Cardiac muscle cell (in vitro differentiated cells and primary cell): ENCODE data around the gene FAM53C. TPM values are rescaled to one million over a fixed set of nuclear protein-coding genes. Genes with fewer than 3 reads are reported as not detected.

Experiments
- DNase-seq, 2 donors: peaks; one replicate each; pipeline versions ENCODE4 v3.0.0 to v3.0.0-alpha.2; 2010 to 2017; ENCODE audit warnings: low read depth in 1 of 2, low spot score in 1 of 2
- H3K27ac ChIP-seq: fragments of 200-600 bp; sonication (generic); 2 replicates; pipeline ENCODE4 v1.5.1; 2016
- H3K27me3 ChIP-seq: fragments of 200-600 bp; sonication (generic); 2 replicates; pipeline ENCODE4 v1.6.0; 2016; ENCODE audit warnings: control low read depth
- H3K36me3 ChIP-seq: fragments of 200-600 bp; sonication (generic); 2 replicates; pipeline ENCODE4 v1.5.1; 2016; ENCODE audit warnings: control low read depth
- H3K4me1 ChIP-seq: fragments of 200-600 bp; sonication (generic); 2 replicates; pipeline ENCODE4 v1.8.1; 2017; ENCODE audit warnings: low read depth, mild to moderate bottlenecking, mixed run types
- H3K4me3 ChIP-seq: fragments of 200-600 bp; sonication (generic); 2 replicates; pipeline ENCODE4 v1.5.1; 2016; ENCODE audit warnings: mild to moderate bottlenecking
- H3K9me3 ChIP-seq: fragments of 200-600 bp; sonication (generic); 2 replicates; pipeline ENCODE4 v1.5.1; 2017; ENCODE audit warnings: low read depth, mild to moderate bottlenecking, control low read depth
- CTCF ChIP-seq: IDR thresholded peaks from 2 replicates; pipeline ENCODE4 v1.5.1; 2012; ENCODE audit warnings: low read depth, mild to moderate bottlenecking, low read length
- polyA plus RNA-seq: library from polyadenylated mRNA; unstranded; fragments of >200 nt; fragmentation: Nextera tagmentation; extraction: Ambion mirVana; gene quantifications from 2 replicates; pipeline ENCODE4 v1.2.1, GENCODE V29; 2016
- total RNA-seq: library from RNA; depleted of rRNA; stranded (reverse); fragments of >200 nt; gene quantifications from 2 replicates; pipeline ENCODE4 v1.2.3, GENCODE V29; 2016

Gene FAM53C
- total RNA-seq, result 31.1 and 45.4 TPM in 2 replicates
- 43.6 and 52.8 TPM in 2 replicates for polyA plus RNA-seq

GRCh38 chr5:138337685-138338410 lies at the start of gene FAM53C:
Gene FAM53C, plus strand, starts transcription at chr5:138338266. Its CDS starts 3,070 bp downstream, at chr5:138341336.
- no peaks in the 10 kb centered on the region for H3K9me3 ChIP-seq
- peak; percentile 2 for TF ChIP-seq CTCF
- peak within 1 kb of the TSS; percentile 100 for H3K27ac ChIP-seq
- DNase-seq, result peak; percentile 96 to 97
- peak within 1 kb of the TSS; percentile 79 for H3K4me3 ChIP-seq
- no peaks in the 10 kb centered on the region for H3K27me3 ChIP-seq
- peaks cover 6% of the 10 kb centered on the region for H3K36me3 ChIP-seq
- peaks cover 20% of the 10 kb centered on the region for H3K4me1 ChIP-seq

- DNase-seq, result no peak
- Histone ChIP-seq H3K9me3 (no peaks in the 10 kb centered on the region), H3K4me3 (no peak overlapping the region), H3K36me3 (no peaks in the 10 kb centered on the region), H3K27ac (no peak overlapping the region), H3K4me1 (no peaks in the 10 kb centered on the region), H3K27me3 (no peaks in the 10 kb centered on the region)
- no peak for TF ChIP-seq CTCF
Observed at GRCh38 chr5:138289296-138289695, 48.8 kb upstream of the FAM53C start.

GRCh38 chr5:138303372-138303771 lies 34.7 kb upstream of the FAM53C start:
- Histone ChIP-seq H3K9me3 (no peaks in the 10 kb centered on the region), H3K4me3 (no peak overlapping the region), H3K27me3 (no peaks in the 10 kb centered on the region), H3K4me1 (no peaks in the 10 kb centered on the region), H3K36me3 (no peaks in the 10 kb centered on the region), H3K27ac (no peak overlapping the region)
- no peak for DNase-seq
- no peak for TF ChIP-seq CTCF

GRCh38 chr5:138305797-138306196 lies 32.3 kb upstream of the FAM53C start:
- no peak for TF ChIP-seq CTCF
- no peak for DNase-seq
- H3K36me3 ChIP-seq, result no peaks in the 10 kb centered on the region

GRCh38 chr5:138315751-138316278 lies 22.3 kb upstream of the FAM53C start:
- no peaks in the 10 kb centered on the region for H3K4me1 ChIP-seq
- no peak overlapping the region for H3K4me3 ChIP-seq
- peak in 1 of 2 donors; percentile 14 for DNase-seq
- TF ChIP-seq CTCF, result no peak
- peaks cover 8% of the 10 kb centered on the region for H3K36me3 ChIP-seq
- H3K27me3 ChIP-seq, result no peaks in the 10 kb centered on the region
- H3K9me3 ChIP-seq, result no peaks in the 10 kb centered on the region
- no peak overlapping the region for H3K27ac ChIP-seq

More at GRCh38 chr5:138305797-138306196, 32.3 kb upstream of the FAM53C start:
- Histone ChIP-seq H3K4me3 (no peak overlapping the region), H3K4me1 (no peaks in the 10 kb centered on the region), H3K9me3 (no peaks in the 10 kb centered on the region), H3K27me3 (no peaks in the 10 kb centered on the region), H3K27ac (no peak overlapping the region)
